Measurements from ENCODE around the gene COG4.
A peak's percentile ranks its signal among the peaks of the same experiment; 100 is the strongest.
"Not testable (repeated sequence)": the region's sequence is repeated elsewhere in the genome, so short reads cannot be mapped to it uniquely, and the experiment has no call there.

COG4 gene

GRCh38 chr16:70550082-70550481, 26.7 kb upstream of the COG4 start:
- peaks cover 30% of the 10 kb centered on the region for H3K36me3 Mint-ChIP-seq
- H3K4me3 Mint-ChIP-seq, result no peak overlapping the region
- peak overlapping the region; percentile 35 for H3K27ac Mint-ChIP-seq
- DNase-seq (ENCODE audit: low spot score in 2 of 2), result no peak
- no peaks in the 10 kb centered on the region for H3K27me3 Mint-ChIP-seq
- no peak for ATAC-seq (ENCODE audit: low read depth)
- peaks cover 2% of the 10 kb centered on the region for H3K4me1 Mint-ChIP-seq
- H3K9me3 Mint-ChIP-seq, result no peaks in the 10 kb centered on the region

DNA sequence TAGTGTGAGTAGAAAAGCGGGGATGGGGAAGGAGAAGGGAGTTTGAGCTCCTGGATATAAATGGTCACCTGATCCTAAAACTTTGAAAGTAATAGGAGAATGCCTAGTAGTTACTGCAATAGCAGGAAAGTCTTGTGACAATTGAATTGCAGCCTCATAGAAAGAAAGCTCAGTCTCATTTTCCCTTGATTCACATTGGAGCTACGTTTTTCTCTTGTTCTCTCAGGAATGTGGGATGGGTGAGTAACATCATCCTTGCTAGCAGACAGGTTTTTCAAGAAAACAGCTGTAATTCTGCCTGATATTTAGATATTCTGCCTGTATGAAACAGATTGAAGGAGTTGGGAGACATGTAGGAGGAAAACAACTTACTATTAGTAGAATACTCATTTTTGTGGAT, 25.6 kb upstream of the COG4 start:
- peaks cover 27% of the 10 kb centered on the region for H3K36me3 Mint-ChIP-seq
- ATAC-seq (ENCODE audit: low read depth) (no peak), DNase-seq (ENCODE audit: low spot score in 2 of 2) (no peak)
- no peaks in the 10 kb centered on the region for H3K27me3 Mint-ChIP-seq
- no peak overlapping the region for H3K4me3 Mint-ChIP-seq
- no peaks in the 10 kb centered on the region for H3K4me1 Mint-ChIP-seq
- no peaks in the 10 kb centered on the region for H3K9me3 Mint-ChIP-seq
- H3K27ac Mint-ChIP-seq, result no peak overlapping the region

GRCh38 chr16:70544548-70544947, 21.2 kb upstream of the COG4 start:
- Mint-ChIP-seq H3K9me3 (no peaks in the 10 kb centered on the region), H3K27me3 (no peaks in the 10 kb centered on the region), H3K4me1 (no peaks in the 10 kb centered on the region), H3K36me3 (peaks cover 28% of the 10 kb centered on the region), H3K4me3 (no peak overlapping the region), H3K27ac (no peak overlapping the region)
- ATAC-seq (ENCODE audit: low read depth) (no peak), DNase-seq (ENCODE audit: low spot score in 2 of 2) (no peak)

DNA sequence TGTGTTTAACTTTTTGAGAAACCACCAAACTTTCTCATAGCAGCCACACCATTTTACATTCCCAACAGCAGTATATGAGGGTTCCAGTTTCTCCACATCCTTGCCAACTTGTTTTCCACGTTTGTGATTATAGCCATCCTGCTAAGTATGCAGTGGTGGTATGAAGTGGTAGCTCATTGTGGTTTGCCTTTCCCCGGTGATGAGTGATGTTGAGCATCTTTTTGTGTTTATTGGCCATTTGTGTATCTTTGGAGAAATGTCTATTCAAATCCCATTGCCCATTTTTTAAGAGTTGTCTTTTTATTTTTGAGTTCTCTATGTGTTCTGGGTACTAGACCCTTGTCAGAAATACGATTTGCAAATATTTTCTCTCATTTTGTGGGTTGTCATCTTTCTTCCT, 17.6 kb upstream of the COG4 start:
- Mint-ChIP-seq H3K27ac (no peak overlapping the region), H3K4me1 (no peaks in the 10 kb centered on the region), H3K27me3 (no peaks in the 10 kb centered on the region), H3K9me3 (no peaks in the 10 kb centered on the region), H3K4me3 (no peak overlapping the region), H3K36me3 (peaks cover 23% of the 10 kb centered on the region)
- ATAC-seq (ENCODE audit: low read depth) (no peak), DNase-seq (ENCODE audit: low spot score in 2 of 2) (no peak)

DNA sequence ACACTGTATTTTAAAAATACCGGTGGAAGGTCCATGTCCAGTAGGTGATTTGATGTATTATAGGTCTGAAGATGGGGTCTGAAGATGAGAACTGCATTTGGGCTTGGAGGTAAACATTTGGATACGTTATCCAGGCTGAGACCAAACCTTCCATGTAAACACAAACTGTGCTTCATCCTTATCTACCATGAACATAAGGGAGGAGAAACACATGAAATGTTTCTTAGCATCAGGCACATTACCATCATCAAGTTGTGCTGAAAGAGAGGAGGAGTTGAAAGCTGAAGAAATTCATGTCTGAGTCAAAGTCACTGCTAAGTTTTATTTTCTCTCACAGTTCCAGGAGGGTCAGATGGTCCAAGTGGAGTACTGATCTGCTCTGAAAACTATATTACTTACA, 11.6 kb upstream of the COG4 start:
- H3K27me3 Mint-ChIP-seq, result no peaks in the 10 kb centered on the region
- H3K4me3 Mint-ChIP-seq, result no peak overlapping the region
- H3K9me3 Mint-ChIP-seq, result no peaks in the 10 kb centered on the region
- H3K27ac Mint-ChIP-seq, result no peak overlapping the region
- DNase-seq (ENCODE audit: low spot score in 2 of 2) (no peak), ATAC-seq (ENCODE audit: low read depth) (no peak)
- H3K4me1 Mint-ChIP-seq, result peaks cover 6% of the 10 kb centered on the region
- H3K36me3 Mint-ChIP-seq, result peaks cover 38% of the 10 kb centered on the region

GRCh38 chr16:70529954-70530353, 6.6 kb upstream of the COG4 start:
- H3K9me3 Mint-ChIP-seq; ATAC-seq (ENCODE audit: low read depth); DNase-seq (ENCODE audit: low spot score in 2 of 2); H3K27ac Mint-ChIP-seq; H3K27me3 Mint-ChIP-seq; H3K4me3 Mint-ChIP-seq: not testable (repeated sequence)
- Mint-ChIP-seq H3K4me1 (peaks cover 26% of the 10 kb centered on the region), H3K36me3 (peaks cover 33% of the 10 kb centered on the region)

DNA sequence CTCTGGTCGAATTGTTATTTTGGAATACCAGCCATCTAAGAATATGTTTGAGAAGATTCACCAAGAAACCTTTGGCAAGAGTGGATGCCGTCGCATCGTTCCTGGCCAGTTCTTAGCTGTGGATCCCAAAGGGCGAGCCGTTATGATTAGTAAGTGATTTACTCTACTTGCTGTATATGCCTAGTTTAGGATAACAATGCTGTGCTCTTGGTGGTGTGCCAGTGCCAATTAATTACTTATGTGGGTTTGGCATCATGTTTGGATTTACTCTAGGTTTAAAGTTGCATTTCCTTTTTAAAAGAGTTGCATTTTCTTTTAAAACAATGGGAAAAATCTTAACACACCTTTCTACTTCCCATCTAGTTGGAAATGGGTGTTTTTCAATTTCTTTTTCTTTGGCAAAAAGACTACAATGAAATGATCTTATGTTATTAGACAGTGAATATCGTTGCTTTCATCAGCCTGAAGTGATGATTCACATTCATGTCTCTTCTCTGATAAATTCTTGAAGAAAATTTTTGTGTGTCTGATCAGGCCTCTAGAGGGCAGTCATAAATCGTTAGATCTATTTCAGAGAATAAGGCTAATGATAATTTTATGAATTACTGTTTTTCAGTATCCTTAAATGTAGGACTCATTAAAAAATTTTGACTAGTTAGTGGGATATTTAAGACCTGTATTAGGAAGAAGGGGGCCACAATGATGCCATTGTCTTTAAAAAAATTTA, 5.9 kb upstream of the COG4 start:
- ATAC-seq (ENCODE audit: low read depth), result peak; percentile 45
- peaks cover 31% of the 10 kb centered on the region for H3K36me3 Mint-ChIP-seq
- no peak for DNase-seq (ENCODE audit: low spot score in 2 of 2)
- H3K9me3 Mint-ChIP-seq, result no peaks in the 10 kb centered on the region
- H3K4me1 Mint-ChIP-seq, result peaks cover 26% of the 10 kb centered on the region
- no peak overlapping the region for H3K4me3 Mint-ChIP-seq
- H3K27me3 Mint-ChIP-seq, result no peaks in the 10 kb centered on the region
- peak overlapping the region; percentile 60 for H3K27ac Mint-ChIP-seq

DNA sequence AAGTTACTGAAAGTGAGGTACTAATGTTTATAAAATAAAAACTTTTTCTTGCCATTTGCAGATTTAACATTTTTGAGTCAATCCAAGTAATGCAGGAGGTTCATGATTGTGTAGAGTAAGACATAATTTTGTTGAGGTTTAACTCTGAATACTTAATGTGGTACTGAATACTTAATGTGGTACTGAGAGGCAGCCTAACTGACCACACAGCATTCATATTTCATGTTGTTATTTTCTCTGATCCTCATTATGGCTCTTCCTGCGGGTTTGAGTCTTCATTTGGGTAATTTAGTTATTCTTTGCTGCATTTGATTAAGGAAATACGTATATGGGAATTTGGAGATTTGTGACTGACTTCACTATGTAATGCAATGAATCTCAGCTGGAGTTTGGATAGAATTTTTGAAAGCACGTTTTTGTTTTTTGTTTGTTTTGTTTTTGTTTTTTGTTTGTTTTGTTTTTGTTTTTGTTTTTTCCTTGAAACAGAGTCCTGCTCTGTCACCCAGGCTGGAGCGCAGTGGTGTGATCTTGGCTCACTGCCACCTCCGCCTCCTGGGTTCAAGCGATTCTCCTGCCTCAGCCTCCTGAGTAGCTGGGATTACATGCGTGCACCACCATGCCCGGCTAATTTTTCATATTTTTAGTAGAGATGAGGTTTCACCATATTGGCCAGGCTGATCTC, 4.1 kb upstream of the COG4 start:
- ATAC-seq (ENCODE audit: low read depth) (no peak), DNase-seq (ENCODE audit: low spot score in 2 of 2) (no peak)
- H3K4me1 Mint-ChIP-seq, result peaks cover 28% of the 10 kb centered on the region
- H3K27me3 Mint-ChIP-seq, result no peaks in the 10 kb centered on the region
- H3K9me3 Mint-ChIP-seq, result no peaks in the 10 kb centered on the region
- H3K36me3 Mint-ChIP-seq, result peaks cover 23% of the 10 kb centered on the region
- H3K27ac Mint-ChIP-seq, result peak overlapping the region; percentile 86
- no peak overlapping the region for H3K4me3 Mint-ChIP-seq

DNA sequence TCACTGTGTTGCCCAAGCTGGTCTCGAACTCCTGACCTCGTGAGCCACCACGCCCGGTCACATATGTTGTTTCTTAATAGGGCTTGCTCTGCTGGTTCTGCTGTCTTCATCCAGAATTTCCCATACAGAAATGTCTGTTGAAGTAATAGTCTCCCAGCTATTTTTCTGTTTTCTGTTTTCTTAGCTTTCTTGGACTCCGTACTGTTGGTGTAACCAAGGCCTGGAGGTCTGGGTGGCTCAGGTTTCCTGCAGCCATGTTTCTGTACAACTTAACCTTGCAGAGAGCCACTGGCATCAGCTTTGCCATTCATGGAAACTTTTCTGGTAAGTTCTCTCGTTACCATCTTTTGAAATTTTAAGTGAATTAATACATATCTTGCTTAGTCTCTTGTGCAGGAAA, 3.0 kb upstream of the COG4 start:
- Mint-ChIP-seq H3K27ac (peak overlapping the region; percentile 86), H3K4me1 (peaks cover 32% of the 10 kb centered on the region), H3K27me3 (no peaks in the 10 kb centered on the region), H3K9me3 (no peaks in the 10 kb centered on the region), H3K4me3 (peak overlapping the region; percentile 58), H3K36me3 (peaks cover 19% of the 10 kb centered on the region)
- DNase-seq (ENCODE audit: low spot score in 2 of 2) (no peak), ATAC-seq (ENCODE audit: low read depth) (no peak)

- ATAC-seq (ENCODE audit: low read depth) (peak; percentile 26), DNase-seq (ENCODE audit: low spot score in 2 of 2) (peak; percentile 23 to 49)
- not testable (repeated sequence) for H3K27me3 Mint-ChIP-seq, H3K9me3 Mint-ChIP-seq
- Mint-ChIP-seq H3K4me3 (peak overlapping the region; percentile 93), H3K4me1 (peaks cover 34% of the 10 kb centered on the region), H3K36me3 (peaks cover 16% of the 10 kb centered on the region), H3K27ac (peak overlapping the region; percentile 98)
Measured at GRCh38 chr16:70524399-70524825, 1.1 kb upstream of the COG4 start.

DNA sequence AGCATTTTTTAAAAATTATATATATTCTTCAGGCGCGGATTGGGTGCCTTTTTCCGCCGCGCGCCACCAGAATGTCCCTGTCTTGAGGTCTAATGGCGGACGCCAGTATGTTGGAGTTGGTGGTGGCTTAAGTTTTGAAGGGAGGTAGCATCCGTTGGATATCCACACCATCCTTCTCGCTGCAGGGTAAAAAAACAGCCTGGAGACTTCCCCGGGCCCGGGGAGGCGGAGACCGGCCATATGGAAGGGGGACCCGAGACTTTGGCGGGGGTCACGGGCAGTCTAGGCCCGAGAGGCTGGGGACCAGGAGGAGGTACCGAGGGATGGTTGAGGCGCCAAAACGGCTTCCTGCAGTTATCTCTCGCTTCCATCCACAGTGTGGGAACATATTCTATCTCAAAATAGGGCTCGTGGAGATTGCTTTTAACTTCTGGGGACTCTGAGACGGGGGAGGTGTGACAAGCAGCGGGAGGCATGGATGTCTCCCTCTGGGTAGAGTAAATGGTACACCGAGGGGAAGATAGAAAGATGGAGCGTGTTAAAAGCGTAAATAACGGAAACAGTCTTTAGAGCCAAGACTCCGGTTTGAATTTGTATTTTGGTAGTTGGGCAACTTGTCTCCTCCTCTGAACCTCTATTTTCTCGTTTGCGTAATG, 517 bp upstream of the COG4 start, which contains the start of gene SF3B3:
Gene SF3B3, plus strand, starts transcription at position 74 of the 656 bp plus-strand sequence. CDS start 2,841 bp downstream, outside the sequence.
- no peaks in the 10 kb centered on the region for H3K9me3 Mint-ChIP-seq
- peak within 1 kb of the TSS; percentile 93 for H3K4me3 Mint-ChIP-seq
- peaks cover 14% of the 10 kb centered on the region for H3K36me3 Mint-ChIP-seq
- peak within 1 kb of the TSS; percentile 98 for H3K27ac Mint-ChIP-seq
- ATAC-seq (ENCODE audit: low read depth) (peak; percentile 72), DNase-seq (ENCODE audit: low spot score in 2 of 2) (peak; percentile 79 to 85)
- peaks cover 30% of the 10 kb centered on the region for H3K4me1 Mint-ChIP-seq
- H3K27me3 Mint-ChIP-seq, result no peaks in the 10 kb centered on the region

GRCh38 chr16:70522216-70523075, 908 bp downstream of the COG4 start:
- peak overlapping the region; percentile 93 for H3K4me3 Mint-ChIP-seq
- DNase-seq (ENCODE audit: low spot score in 2 of 2), result no peak

DNA sequence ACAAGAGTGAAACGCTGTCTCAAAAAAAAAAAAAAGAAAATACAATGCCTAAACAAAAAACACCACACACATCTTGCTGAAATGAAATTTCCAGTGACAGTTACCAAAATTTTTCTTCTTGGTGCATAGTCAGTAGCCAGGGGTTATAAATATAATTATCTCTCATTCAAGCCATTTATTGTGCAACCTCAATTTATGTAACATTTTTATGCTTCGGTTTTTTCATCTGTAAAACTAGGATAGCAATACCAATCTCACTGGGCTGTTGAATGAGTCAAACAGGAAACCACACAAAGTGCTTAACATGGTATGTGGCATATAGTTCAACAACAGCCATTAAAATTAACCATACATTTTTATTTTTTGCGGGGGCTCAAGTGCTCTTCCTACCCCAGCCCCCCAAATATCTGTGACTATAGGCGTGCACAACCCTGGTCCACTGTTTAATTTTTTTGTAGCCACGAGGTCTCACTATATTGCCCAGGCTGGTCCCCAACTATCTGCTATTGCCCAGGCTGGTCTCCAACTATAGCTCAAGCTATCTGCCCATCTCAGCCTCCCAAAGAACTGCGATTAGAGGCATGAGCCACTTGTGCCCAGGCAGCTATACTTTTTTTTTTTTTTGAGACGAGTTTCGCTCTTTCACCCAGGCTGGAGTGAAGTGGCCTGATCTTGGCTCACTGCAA, 2.6 kb downstream of the COG4 start:
- Mint-ChIP-seq H3K27ac (no peak overlapping the region), H3K27me3 (no peaks in the 10 kb centered on the region), H3K4me3 (no peak overlapping the region), H3K36me3 (peaks cover 12% of the 10 kb centered on the region), H3K4me1 (peaks cover 20% of the 10 kb centered on the region), H3K9me3 (no peaks in the 10 kb centered on the region)
- DNase-seq (ENCODE audit: low spot score in 2 of 2), result no peak
- no peak for ATAC-seq (ENCODE audit: low read depth)

More at GRCh38 chr16:70522216-70523075, 908 bp downstream of the COG4 start:
- Mint-ChIP-seq H3K27me3 (no peaks in the 10 kb centered on the region), H3K4me1 (peaks cover 29% of the 10 kb centered on the region), H3K9me3 (no peaks in the 10 kb centered on the region), H3K36me3 (peaks cover 15% of the 10 kb centered on the region), H3K27ac (peak overlapping the region; percentile 98)
- no peak for ATAC-seq (ENCODE audit: low read depth)
